Measurements from ENCODE around the gene SPHK2.
A peak's percentile ranks its signal among the peaks of the same experiment; 100 is the strongest.

The SPHK2 gene

GRCh38 chr19:48603449-48603848 is 15.9 kb upstream of the SPHK2 start:
- DNase-seq (ENCODE audit: low read depth, low spot score): no peak
- no peak overlapping the region for H3K27ac ChIP-seq

GRCh38 chr19:48603850-48604249 is 15.5 kb upstream of the SPHK2 start:
- no peak for DNase-seq (ENCODE audit: low read depth, low spot score)
- no peak overlapping the region for H3K27ac ChIP-seq

DNA sequence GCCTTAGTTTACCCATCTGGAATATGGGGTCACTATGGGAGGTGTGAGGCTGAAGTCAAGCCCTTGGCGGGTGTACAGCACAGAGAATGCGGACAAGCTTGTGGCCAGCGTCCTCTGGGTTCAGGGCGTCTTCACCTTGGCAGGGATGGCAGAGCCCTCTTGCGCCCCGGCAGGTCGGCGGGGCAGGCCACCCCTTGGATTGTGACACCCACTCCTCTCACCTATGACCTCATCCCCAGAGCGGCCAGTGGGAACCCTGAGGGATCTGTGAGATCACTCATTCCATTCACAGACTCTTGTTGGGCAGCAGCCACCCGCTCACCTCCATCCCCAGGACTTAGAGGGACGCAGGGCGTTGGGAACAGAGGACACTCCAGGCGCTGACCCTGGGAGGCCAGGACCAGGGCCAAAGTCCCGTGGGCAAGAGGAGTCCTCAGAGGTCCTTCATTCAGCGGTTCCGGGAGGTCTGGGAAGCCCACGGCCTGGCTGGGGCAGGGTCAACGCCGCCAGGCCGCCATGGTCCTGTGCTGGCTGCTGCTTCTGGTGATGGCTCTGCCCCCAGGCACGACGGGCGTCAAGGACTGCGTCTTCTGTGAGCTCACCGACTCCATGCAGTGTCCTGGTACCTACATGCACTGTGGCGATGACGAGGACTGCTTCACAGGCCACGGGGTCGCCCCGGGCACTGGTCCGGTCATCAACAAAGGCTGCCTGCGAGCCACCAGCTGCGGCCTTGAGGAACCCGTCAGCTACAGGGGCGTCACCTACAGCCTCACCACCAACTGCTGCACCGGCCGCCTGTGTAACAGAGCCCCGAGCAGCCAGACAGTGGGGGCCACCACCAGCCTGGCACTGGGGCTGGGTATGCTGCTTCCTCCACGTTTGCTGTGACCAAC is 12.6 kb upstream of the SPHK2 start, which contains the start of gene SPACA4:
SPACA4 (plus strand) TSS at position 280 of the 896 bp plus-strand sequence; CDS start at position 517, 237 bp downstream.
- DNase-seq (ENCODE audit: low read depth, low spot score): no peak
- H3K27ac ChIP-seq: no peak within 1 kb of the TSS

GRCh38 chr19:48607359-48607755 is 11.9 kb upstream of the SPHK2 start:
- H3K27ac ChIP-seq: no peak overlapping the region

GRCh38 chr19:48608798-48609263 is 10.5 kb upstream of the SPHK2 start:
- H3K27ac ChIP-seq: no peak overlapping the region
- no peak for DNase-seq (ENCODE audit: low read depth, low spot score)

More at GRCh38 chr19:48607359-48607755, 11.9 kb upstream of the SPHK2 start:
- DNase-seq (ENCODE audit: low read depth, low spot score): no peak

GRCh38 chr19:48609571-48610108 is 9.7 kb upstream of the SPHK2 start:
- no peak overlapping the region for H3K27ac ChIP-seq
- DNase-seq (ENCODE audit: low read depth, low spot score): no peak

DNA sequence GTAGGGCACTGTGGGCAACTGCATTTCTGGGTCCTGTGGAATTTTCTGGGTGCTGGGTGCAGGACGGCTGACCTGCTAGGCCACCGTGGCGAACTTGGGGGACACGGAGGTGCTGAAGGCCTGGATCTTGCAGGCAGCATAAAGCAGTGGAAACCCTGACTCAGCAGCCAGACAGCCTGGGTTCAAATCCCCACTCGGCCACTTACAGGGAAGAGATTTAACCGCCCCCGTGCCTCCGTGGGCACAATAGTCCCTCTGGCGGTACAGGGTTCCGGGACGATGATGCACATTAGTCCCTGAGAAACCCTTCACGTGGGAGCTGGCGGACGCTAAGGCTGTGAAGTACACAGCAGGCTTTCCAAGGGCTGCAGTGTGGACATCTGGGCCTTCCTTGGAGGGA is 7.4 kb upstream of the SPHK2 start:
- no peak overlapping the region for H3K27ac ChIP-seq
- no peak for DNase-seq (ENCODE audit: low read depth, low spot score)

DNA sequence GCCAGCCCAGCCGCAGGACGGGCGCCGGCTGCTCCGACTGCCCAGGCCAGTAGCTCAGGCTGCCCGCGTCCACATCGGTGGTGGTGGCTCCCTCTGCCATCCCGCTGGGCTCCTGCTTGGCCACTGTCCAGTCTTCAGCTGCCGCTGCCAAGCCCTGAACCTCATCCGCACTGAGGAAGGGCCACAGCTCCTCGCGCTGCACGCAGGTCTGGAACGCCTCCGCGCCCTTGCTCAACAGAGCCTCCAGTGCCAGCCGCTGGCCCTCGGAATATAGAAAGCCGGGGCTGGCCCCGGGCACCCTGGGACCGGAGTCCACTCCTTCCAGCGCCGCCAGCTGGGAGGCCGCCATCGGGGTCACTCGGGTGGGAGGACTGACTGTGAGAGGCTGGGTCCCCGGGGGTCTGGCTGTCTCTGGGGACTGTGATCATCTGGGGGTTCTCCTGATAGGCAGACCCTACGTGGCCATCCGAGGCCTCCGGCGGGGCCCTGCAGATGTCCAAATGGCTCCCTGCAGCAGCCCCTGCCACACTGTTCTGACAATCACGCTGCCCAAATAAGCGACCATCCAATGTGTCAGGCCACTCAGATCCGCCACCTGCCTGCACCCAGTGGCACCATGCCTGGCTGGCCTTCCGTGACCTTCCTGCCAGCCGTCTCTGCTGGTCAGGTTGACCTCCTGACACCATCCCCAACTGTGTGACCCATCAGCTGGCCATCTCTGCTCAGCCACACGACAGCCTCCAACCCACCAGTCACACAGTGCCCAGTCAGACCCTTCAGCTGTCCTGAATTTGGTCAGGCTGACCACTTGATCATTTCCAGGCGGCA is 6.1 kb upstream of the SPHK2 start:
- no peak overlapping the region for H3K27ac ChIP-seq
- no peak for DNase-seq (ENCODE audit: low read depth, low spot score)

GRCh38 chr19:48613852-48614435 is 5.4 kb upstream of the SPHK2 start:
- H3K27ac ChIP-seq: peak overlapping the region; percentile 85
- DNase-seq (ENCODE audit: low read depth, low spot score): no peak

DNA sequence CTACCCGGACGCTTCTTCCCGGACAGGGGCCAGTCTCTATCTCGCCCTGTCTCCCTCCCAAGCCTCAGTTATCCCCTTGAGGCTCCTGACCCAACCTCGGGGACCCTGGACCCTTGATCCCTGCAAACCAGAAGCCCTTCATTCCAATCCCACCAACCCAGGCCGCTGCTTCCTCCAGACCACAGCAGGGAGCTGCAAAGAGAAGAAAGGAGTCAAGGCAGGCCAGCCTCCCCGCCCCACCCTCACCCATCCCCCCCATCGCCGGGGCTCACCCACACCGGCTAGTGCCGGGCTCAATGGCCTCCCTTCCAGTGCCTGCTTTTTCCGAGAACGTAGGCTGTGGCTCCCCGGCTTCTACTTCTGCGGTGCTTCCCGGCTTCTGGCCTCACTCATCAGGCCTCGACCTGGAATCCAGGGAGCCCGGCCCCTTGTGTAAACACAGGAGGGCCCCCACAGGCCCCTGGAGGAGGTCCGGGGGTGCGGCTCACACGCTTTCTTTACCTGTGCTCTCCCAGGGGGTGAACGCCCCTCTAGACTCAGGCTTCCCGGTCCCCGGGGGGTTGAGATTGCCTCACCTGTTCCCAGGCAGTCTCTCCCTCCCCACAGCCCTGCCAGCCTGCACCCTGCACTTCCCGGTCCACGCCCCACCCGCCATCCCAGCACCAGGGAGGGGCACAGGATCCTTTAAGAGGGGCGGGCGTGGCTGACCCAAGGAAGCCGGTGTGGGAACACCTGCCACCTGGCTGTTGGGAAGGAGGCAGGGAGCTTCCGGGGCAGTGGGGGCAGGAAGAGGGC is 4.7 kb upstream of the SPHK2 start, which contains the start of gene FAM83E:
FAM83E (minus strand) TSS at position 641 of the 795 bp plus-strand sequence. CDS start 1,704 bp downstream, outside the sequence.
- no peak for DNase-seq (ENCODE audit: low read depth, low spot score)
- H3K27ac ChIP-seq: peak within 1 kb of the TSS; percentile 85

DNA sequence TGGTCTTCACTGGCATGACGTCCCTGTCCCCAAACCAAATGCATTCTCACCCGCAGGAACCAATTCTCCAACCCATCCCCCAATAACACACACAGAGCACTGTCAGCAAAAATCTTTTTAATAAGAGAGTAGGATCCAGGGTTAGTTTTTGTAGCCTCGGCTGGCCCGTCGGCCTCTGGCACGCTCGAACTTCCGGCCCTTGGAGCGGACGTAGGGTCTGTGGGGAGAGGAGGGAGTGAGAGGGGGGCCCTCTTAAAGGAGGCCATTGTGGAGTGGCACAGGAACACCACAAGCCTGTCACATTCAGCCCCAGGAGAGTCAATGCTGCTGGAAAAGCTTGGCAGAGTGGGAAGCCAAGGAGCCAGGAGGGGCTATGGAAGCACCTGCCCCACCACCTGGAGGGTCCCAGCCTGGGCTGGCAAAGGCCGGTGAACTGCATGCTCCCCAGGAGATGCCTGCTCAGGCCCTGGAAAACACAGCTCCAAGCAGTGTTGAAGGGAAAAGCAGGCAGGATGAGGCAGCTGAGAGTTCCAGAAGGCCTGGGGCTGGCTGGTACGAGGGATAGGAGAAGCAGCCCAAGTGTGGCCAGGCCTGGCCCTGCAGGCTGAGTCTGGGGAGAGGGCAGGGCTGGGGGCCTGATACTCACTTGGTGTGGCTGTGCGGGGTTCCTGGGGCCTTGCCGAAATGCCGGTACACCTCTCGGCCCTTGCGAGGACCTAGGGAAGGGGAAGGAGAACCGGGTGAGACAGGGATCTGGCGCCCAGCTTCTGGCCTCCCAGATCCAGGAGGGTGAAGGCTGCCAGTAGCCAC is 3.9 kb upstream of the SPHK2 start:
- no peak for DNase-seq (ENCODE audit: low read depth, low spot score)
- peak overlapping the region; percentile 85 for H3K27ac ChIP-seq

DNA sequence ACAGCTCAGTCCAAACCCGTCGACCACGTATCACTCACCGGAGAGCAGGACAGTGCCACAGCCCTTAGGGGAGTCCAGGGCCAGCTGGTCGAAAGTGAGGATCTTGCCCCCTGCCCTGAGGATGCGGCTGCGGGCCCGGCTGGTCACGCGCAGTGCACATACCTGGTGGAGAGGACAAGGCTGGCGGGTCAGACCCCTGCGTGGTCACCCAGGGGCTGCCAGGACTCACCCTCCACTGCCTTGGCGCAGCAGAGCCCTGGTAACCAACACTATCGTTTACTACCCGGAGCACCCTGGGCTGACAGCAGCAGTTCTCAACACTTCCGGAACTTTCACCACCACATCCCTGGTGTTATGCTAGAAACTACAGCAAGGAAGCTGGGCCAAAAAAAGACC is 3.3 kb upstream of the SPHK2 start:
- no peak for DNase-seq (ENCODE audit: low read depth, low spot score)

DNA sequence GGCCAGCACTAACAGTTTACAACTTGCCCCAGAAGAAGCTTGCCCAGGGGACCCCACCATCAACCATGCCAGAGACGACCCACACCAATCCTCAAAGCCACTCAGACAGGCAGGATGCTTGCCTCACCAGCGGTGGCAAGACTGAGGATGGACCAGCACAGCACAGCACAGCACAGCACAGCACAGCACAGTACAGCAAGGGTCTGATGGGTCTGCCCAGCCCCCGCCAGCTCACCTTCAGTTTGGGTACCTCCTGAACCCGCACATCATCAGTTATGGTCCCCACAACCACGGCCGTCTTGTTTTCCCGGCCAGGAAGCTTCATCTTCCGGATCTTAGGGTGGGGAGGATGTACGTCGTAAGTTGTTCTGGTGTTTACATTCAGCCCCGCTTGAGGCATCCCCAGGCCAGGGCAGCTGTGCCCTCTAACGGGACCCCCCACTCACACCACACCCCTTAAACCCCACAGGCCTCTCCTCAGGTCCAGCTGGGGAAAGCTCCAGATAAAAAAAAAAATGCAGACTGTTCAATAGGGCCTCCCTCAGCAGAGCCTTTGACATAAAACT is 2.7 kb upstream of the SPHK2 start:
- H3K27ac ChIP-seq: peak overlapping the region; percentile 85
- DNase-seq (ENCODE audit: low read depth, low spot score): no peak

More for the DNA sequence above, 3.3 kb upstream of the SPHK2 start:
- H3K27ac ChIP-seq: peak overlapping the region; percentile 85

- H3K27ac ChIP-seq: peak overlapping the region; percentile 85
- no peak for DNase-seq (ENCODE audit: low read depth, low spot score)
Measured at GRCh38 chr19:48617146-48617937, 2.0 kb upstream of the SPHK2 start.

DNA sequence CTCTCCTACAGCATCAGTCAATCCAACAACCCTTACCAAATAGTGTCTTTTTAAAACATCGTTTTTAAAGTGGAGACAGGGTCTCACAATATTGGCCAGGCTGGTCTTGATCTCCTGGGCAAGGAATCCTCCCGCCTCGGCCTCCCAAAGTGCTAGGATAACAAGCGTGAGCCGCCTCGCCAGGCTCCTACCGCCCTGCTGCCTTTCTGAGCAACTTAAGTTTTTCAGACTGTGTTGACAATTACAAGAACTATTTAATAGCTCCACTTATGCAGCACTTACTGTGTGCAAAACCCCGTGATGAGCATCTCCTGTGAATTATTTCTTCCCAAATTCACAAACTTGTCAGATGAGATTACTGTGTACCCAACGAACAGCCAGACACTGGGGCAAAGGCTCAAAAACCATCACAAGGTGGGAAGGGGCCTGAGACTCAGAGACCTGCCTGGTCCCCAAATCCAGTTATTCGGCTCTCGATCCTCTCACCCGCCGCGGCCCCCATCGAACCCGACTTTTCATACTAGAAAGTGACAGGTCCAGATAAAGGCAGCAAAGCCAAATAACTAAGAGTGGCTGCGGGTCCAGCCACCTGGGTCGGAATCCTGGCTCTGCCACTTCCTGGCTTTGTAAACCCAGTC is 909 bp upstream of the SPHK2 start:
- peak overlapping the region; percentile 85 for H3K27ac ChIP-seq
- DNase-seq (ENCODE audit: low read depth, low spot score): no peak

GRCh38 chr19:48619692-48620585 is 633 bp downstream of the SPHK2 start:
- peak overlapping the region; percentile 85 for H3K27ac ChIP-seq
- DNase-seq (ENCODE audit: low read depth, low spot score): no peak
